GM19395 (cell line): ENCODE results near the gene FCMR.
"Not testable (repeated sequence)": the region's sequence is repeated elsewhere in the genome, so short reads cannot be mapped to it uniquely, and the experiment has no call there.

Experiments used
- ATAC-seq: cut with Tn5 transposase; IDR thresholded peaks from one replicate; pipeline ENCODE4 v1.9.1; 2021; ENCODE audit warnings: mild to moderate bottlenecking, moderate library complexity; ENCODE audit not compliant: unreplicated experiment

The FCMR gene

GRCh38 chr1:206882555-206882954 lies 39.2 kb downstream of the FCMR start:
- ATAC-seq = no peak

- no peak for ATAC-seq
Observed at GRCh38 chr1:206880314-206880713, 41.4 kb downstream of the FCMR start.

- ATAC-seq = no peak
Observed at GRCh38 chr1:206878456-206878855, 43.3 kb downstream of the FCMR start.

GRCh38 chr1:206875752-206876377 lies 45.9 kb downstream of the FCMR start:
- ATAC-seq = no peak

GRCh38 chr1:206873603-206874188 lies 48.0 kb downstream of the FCMR start:
- no peak for ATAC-seq

GRCh38 chr1:206872139-206872538 lies 49.6 kb downstream of the FCMR start:
- no peak for ATAC-seq

GRCh38 chr1:206868264-206868663 lies 53.5 kb downstream of the FCMR start:
- ATAC-seq = no peak

GRCh38 chr1:206867716-206868115 lies 54.0 kb downstream of the FCMR start:
- no peak for ATAC-seq

GRCh38 chr1:206867239-206867638 lies 54.5 kb downstream of the FCMR start:
- ATAC-seq = no peak

- ATAC-seq = no peak
Observed at GRCh38 chr1:206866062-206866461, 55.7 kb downstream of the FCMR start.

GRCh38 chr1:206864939-206865671 lies 56.6 kb downstream of the FCMR start, which contains the start of gene IL20:
IL20 (plus strand) TSS chr1:206865623; CDS start chr1:206865853, 230 bp downstream.
- ATAC-seq = no peak

- ATAC-seq = no peak
Observed at GRCh38 chr1:206863266-206863665, 58.5 kb downstream of the FCMR start.

GRCh38 chr1:206860165-206860564 lies 61.6 kb downstream of the FCMR start:
- no peak for ATAC-seq

GRCh38 chr1:206859082-206859521 lies 62.6 kb downstream of the FCMR start:
- ATAC-seq = no peak

GRCh38 chr1:206856674-206857464 lies 64.9 kb downstream of the FCMR start:
- no peak for ATAC-seq

GRCh38 chr1:206855859-206856258 lies 65.9 kb downstream of the FCMR start:
- no peak for ATAC-seq

- no peak for ATAC-seq
Observed at GRCh38 chr1:206854401-206855129, 67.2 kb downstream of the FCMR start.

- ATAC-seq = not testable (repeated sequence)
Observed at GRCh38 chr1:206853696-206854095, 68.0 kb downstream of the FCMR start.
